ENCODE data around the gene COMMD9.
A peak's percentile ranks its signal among the peaks of the same experiment; 100 is the strongest.

The COMMD9 gene

DNA sequence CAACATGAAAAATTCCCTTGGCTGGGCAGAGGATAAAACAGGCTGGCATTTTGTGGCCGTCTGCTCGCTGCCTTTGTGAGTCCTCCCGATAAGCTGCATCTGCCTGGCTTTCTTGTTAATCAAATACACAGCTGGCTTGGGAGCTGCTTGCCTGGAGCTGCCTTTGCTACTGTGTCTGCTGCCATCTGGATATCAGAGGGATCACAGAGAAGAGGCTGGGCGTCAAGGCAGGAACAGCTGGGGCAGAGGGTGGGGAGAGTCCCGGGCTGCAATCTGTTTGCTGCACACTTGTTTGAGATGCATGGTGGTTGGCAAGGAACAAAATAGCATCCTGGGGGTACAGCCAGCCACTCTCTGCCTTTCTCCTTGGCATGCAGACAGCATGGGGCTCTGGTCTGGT, 36.0 kb downstream of the COMMD9 start:
- peak in 7 of 14 donors; percentile 7 to 59 (median 28) for DNase-seq

DNA sequence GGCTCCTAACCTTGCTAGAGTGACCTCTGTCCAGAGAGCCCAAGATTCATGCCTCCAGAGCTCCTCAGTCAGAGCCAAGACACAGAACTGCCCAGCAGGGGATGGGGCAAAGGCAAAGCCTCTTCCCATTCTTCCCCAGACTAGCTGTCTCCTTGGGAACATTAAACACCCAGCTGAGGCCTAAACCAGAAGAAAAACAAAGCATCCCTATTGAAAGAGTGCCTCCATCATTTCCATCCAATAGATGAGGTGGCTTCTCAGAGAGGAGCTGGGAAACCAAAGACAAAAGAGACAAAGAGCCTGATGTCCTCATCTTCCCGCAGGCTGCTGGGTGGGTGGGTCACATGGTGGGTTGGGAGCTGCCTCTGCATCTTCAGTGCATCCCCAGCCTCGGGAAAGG, 37.4 kb downstream of the COMMD9 start:
- peak in 10 of 14 donors; percentile 8 to 82 (median 42) for DNase-seq

DNA sequence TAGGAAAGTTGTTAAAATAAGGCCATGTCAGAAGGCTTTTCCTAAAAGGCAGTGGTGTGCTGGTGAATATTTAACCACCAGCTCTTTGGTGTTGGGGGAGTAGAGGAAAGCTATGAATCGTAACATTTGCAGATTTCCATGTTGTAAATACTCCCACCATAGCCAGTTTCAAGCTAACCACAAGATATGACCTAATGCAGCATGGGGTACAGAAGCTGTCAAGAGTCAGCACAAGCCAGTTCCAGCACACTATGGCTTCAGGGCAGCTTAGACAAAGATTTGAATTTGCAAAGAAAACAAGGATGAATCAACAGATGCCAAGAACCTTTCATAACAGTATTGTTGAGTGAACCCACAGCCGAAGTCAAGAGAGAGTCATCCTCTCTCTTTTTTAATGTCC, 40.0 kb downstream of the COMMD9 start:
- no peak for DNase-seq

DNA sequence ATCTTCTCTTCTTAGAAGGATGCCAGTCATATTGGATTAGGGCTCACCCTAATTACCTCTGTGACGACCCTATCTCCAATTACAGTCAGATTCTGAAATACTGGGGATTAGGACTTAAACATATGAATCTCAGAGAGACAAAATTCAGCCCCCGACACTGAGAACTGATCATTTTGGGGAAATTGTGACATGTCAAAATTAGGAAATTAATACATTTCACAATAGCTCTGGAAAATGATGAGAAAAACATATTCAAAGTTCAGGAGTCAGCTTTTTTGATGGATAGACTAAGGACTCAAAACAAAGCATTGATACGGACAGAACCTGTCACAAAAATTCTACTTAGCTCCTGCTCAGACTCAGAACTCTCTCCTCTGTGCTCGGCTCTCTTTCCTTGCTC, 40.8 kb downstream of the COMMD9 start:
- no peak for DNase-seq

DNA sequence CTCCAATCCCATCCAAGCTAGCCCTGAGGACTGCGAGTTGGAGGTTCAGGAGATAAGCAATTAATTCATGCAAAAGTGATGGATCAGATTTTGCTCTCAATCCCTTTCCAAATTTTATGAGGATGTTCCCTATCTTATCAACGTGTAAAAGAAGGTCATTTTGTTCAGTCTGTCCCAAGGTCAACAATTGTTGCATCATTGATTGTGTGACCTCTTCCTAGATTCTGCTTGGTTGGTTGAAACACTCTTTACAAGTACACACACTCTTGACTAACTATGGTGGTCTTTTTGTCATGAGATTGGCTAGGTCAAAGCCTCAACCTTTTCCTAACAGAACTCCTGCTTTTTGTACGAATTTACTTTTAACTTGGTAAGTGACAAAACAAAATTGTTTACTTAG, 41.7 kb downstream of the COMMD9 start:
- DNase-seq: no peak

DNA sequence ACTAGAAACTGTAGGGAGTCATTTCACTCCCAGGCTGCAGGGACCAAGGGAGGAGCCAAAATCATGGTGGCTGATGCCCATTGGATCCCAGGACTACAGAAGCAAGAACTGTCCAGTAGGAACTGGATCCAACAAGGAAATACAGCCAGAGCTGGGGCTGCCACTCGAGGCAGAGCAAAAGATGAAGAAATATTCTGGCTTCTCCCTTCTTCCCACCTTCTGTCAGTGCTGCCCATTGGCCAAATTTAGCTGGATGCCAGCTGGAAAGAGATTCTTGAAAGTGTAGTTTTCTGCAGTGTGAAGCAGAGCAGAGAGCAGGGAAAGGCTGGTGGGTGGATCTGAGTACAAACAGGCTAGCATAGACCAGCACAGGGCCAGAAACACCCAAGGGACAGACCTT, 45.6 kb downstream of the COMMD9 start:
- peak in 2 of 14 donors; percentile 15 to 69 for DNase-seq

DNA sequence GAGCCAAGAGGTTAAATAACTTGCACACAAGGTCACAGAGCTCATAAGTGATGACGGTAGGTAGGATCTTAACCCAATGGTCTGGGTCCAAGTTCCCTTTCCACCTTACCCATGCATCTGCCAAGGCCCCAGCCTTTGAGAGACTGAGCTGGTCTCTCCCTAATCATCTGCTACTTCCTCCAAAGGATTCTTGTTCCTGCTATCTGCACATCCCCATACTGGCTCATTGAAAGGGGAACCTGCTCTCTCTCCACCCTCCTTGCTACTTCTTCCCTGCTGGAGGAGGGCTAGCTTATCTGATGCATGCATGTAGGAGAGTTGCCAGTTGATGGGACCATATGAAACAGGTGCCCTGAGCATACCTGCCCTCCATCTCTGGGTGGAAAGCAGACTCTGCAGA, 47.7 kb downstream of the COMMD9 start:
- DNase-seq: no peak

DNA sequence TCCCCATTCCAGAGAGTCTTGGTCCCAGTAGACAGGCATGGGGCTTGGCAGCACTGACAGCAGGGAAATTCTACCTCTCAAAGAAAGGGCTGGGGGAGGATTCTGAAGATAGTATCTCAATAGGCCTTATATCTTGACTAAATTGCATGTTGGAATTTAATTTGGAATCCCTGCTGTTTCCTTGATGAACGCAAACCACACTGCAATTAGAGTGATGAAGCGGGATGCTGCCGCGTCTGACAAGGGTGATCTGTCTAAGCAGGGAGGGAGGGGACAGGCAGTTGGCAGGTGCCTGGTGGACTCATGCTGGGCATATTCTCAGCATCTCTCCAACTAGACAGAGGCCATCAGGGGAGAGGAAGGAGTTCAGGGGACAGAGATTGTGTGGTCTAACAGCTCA, 48.4 kb downstream of the COMMD9 start:
- peak in 1 of 14 donors; percentile 50 for DNase-seq

DNA sequence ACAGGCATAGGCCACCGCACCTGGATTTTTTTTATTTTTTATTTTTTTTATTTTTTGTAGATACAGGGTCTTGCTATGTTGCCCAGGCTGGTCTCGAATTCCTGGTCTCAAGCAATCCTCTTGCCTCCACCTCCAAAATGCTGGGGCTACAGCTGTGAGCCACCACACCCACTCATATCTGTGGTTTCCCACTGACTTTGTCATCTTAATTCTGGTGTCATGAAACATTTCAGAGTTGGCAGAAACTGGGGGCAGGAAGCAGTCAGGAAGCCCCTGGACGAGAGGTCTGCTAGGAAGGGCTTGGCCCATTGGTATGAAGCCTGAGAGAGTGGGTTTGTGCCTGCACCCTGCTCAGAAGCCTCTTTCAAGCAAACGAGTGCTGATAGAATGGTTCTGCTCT, 49.1 kb downstream of the COMMD9 start:
- DNase-seq: no peak

DNA sequence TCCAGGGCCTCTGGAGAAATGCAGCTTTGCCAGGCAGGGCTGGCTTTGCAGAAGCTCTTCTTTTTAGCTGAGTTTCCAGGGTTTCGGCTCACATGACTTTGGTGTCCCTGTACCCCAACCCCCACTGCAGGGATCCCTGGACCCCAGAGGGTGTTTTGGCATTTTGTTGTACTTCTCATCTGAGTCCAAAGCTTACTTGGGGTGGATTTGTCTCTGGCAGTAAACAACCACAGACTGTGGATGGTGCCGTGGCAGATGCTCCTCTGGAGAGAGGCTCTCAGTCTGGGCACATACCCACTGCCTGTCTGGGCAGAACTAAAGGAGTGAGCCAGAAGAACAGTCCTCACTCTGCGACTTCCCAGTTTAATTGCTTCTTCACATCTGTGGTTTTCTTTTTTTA, 49.6 kb downstream of the COMMD9 start:
- DNase-seq: peak in 7 of 14 donors; percentile 13 to 61 (median 27)

DNA sequence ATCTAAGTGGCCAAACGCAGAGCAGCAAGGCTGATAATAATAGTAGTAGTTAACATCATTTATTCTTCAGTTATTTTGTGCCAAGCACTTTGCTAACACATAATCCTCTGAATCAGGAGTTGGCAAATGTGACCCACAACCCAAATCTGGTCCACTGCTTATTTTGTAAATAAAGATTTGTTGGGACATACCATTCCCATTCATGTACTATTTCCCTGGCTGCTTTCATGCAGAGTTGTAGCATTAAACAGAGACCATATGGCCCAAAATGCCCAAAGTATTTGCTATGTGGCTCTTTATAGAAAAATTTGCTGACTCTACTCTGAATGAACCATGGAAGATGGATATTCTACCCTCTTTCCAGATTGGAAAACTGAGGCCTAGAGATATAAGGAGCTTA, 50.3 kb downstream of the COMMD9 start:
- DNase-seq: no peak

DNA sequence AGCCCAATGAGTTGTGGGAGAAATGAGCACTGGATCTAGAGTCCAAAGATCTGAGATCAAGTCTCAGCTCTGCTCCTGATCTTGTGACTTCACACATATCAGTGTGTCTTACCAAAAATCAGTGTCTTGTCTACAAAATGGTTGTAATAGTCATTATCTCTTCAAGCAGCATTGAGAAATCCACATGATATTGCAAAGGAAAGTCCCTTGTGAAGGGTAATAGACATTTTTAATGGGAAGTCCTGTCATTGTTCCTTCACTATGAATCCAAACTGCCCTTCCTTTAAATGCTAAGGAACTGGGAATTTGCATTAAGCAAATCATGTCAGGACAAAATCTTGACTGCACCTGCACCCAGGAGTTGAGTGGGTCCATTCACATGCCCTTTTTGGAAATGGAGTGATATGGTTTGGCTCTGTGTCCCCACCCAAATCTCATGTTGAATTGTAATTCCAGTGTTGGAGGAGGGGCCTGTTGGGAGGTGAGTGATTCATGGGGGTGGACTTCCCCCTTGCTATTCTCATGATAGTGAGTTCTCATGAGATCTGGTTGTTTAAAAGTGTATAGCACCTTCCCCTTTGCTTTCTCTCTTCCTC, 51.1 kb downstream of the COMMD9 start:
- DNase-seq: no peak

DNA sequence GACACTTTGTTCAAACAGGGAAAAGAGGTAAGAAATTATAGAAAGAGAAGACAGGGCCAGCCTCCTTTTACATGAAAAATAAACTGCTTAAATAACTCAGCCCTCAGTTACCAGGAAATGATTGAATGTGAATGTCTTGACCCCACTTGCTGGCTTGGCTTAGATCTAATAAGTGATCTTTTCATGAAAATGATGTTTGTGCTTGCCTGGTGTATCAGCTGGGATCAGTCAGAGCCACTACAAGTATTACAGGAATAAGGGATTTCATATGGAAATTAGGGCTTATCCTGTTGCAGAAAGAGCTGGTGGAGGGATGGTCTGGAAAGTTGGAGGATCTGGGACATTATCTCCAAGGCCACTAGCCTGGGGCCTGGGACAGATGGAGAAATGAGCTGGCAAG, 51.8 kb downstream of the COMMD9 start:
- no peak for DNase-seq

DNA sequence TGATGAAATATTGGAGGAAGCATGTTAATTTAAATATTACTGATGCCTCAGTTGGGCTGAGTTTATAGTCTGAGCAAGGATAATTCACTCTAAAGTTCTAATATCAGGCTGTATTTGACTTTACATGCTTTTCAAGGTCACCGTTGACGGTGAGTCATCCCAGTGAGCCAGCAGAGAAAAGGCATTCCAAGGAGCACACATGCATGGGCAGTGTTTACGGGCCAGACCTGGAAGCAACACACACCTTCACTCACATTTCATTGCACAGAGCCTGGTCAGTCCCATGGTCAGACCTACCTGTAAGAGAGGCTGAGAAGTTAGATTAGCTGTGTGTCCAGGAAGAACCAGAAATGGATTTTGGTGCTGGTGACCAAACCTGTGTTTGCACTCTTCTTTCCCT, 53.5 kb downstream of the COMMD9 start:
- no peak for DNase-seq

DNA sequence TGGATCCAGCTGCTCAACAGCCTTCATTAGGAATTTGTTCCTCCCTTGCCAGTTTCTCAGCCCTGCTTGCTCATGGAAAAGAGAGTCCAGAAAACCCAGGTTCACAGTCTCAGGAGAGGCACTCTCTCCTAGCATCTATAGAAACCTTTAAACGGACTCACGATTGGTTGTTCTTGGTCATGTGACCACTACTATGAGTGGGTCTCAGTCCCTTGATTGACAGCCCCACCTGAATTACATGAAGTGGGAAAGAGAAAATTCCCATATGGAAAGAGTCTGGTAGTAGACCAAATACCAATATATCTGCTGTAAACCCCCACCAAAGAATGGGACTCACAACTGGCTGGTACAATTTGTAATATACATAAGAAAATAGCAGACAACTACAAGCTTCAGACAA, 54.4 kb downstream of the COMMD9 start:
- DNase-seq: no peak

DNA sequence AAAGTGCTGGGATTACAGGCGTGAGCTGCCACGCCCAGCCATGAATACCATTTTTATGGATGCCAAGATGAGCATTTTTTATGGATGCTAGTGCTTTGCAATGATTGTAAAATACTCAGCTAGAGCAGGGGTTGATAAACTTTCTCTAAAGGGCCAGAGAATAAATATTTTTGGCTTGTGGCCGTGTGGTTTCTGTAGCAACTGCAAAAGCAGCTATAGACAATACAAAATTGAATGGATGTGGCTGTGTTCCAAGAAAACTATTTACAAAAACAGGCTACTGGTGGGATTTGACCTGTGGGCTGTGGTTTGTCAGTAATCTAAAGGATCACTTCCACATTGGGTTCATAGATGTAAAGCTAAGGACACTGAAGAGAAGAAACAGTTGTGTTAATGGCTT, 56.0 kb downstream of the COMMD9 start:
- DNase-seq: no peak

DNA sequence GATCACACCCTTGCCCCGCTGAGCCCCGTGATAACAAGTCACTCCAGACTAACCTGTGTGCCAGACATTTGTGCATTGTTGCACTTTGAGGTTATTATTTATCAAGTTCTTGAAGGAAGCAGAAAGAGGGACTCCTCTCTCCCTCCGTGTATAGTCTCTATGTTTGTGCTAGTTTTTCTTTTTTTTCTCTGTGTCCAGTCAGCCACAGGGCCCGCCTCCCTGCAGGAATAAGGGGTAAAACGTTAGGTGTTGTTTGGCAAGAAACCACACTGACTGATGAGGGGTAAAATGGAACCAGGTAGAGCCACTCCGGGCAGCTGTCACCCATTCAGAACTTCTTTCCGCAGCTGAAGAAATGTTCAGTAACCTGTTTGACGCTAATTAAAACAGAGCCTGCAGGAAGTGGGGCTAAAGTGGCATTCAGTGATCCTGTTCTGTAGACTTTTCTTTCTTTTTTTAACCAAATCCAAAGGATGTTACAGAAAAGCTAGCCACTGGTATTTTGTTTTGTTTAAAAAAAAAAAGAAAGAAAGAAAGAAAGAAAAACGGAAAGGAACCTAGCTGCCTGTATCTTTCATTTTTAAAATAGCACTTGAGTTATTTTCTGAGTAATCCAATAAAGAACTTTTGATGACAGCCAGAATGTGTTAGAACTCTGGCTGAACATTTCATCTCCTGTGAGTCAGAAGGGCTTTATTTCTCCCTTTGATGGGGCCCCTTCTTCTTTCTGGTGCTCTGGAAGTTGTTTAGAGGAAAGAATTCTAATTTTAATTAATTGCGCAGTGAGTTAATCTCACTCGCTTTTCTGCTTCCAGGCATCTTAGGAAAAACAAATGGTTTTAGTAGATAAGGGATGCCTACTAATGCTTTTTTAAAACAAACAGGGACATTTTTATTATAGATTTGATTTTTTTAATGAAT, 58.2 kb downstream of the COMMD9 start:
- no peak for DNase-seq

DNA sequence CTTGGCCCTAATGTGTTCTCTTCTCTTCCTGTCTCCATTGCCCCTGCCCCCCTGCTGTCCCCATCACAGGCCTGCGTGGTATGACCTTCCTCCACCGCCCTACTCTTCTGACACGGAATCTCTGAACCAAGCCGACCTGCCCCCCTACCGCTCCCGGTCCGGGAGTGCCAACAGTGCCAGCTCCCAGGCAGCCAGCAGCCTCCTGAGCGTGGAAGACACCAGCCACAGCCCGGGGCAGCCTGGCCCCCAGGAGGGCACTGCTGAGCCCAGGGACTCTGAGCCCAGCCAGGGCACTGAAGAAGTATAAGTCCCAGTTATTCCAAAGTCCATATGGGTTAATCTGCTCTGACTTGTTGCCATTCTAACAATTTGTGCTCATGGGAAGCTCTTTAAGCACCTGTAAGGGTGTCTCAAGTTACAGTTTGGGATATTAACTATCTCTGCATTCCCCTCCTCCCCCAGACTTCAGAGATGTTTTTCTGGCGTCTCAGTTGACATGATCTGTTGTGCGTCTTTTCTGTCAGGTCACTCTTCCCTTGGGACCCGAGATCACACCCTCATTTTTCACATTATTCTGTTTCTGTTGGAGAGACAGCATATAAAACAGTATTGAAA, 60.0 kb downstream of the COMMD9 start:
- no peak for DNase-seq

DNA sequence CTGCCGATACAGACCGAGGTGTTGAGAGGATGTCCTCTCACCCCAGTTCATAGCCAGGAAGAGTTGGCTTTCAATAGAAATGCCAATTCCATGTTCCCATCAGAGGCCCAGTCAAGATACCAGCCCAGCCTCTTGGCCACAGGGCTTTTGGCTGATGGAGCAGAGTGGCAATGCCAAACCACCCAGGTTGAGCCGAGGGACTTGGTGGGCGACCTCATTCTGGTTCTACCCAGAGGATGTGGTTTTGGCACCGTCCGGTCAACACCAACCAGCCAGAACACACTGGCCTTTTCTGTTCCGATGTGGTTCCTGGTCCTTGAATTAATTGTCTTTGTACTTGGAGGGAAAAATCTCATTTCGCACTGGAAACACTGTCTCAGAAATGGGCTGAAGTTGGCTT, 60.5 kb downstream of the COMMD9 start:
- DNase-seq: no peak

DNA sequence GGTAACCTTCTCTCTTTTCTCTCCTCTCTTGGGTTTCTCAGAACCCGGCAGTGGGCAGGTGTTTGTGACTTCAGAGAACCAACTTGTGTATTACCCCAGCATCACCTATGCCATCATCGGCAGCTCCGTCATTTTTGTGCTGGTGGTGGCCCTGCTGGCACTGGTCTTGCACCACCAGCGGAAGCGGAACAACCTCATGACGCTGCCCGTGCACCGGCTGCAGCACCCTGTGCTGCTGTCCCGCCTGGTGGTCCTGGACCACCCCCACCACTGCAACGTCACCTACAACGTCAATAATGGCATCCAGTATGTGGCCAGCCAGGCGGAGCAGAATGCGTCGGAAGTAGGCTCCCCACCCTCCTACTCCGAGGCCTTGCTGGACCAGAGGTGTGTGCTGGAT, 62.2 kb downstream of the COMMD9 start:
- no peak for DNase-seq

DNA sequence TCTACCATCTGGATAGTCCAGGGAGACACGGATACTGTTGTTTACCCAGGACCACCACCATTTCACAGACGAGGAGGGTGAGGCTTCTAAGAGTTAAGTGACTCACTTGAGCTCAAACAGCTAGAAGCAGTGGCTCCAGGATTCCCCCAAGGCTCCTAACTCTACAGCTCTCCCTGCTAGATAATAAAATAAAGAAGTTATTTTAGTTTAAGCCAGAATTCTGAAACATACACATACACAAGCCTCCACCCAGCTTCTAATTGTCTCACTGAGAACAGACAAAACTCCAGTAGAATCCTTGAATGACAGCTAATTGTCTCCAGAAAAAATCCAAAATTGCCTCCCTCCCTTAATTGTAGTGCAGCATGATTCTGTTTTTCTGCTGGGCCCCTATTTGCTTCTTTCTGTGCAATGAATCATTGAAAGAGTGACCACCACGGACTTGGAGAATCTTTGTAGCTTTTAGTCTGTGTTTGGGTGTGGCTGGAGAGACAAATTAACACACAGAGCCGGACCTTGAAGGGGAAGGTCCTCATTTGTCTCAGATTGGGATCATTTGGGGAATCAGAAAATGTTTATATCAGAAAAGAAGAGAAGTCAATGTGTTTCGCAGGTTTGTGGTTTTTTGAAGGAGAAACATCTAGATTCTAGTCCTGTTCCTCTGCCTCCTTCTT, 64.9 kb downstream of the COMMD9 start:
- DNase-seq: no peak

DNA sequence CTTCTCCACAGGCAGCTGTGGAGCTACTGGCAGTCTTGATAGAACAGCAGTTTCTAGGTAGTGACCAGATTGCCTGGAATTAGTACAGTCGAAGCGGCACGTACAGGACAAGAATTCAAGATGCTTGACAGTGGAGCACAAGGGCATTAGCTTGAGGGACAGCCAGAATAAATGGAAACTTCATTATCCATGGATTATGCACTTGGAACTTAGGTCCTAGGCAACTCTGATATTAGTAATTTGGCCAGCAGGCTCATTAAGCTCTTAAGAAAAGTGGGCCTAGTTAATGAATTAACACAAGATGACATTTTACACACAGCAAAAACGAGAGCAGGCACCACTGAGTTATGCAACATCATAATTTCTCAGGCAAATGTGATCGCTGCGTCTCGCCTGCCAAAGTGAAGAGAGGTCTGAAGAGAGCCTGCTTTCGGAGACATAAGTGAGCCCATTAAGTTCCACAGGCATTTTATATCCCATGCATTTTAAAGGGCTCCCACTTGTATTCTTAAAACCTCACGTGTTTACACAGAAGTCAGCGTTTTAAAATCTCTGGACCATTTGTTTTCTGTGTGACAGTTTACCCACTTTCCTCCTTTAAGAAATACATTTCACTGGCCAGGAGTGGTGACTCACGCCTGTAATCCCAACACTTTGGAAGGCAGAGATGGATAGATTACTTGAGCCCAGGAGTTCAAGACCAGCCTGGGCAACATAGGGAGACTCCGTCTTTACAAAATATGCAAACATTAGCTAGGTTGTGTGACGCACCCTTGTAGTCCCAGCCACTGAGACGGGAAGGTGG, 66.2 kb downstream of the COMMD9 start:
- peak in 1 of 14 donors; percentile 57 for DNase-seq

Measured in C1 segment of cervical spinal cord (tissue), 14 donors.